Right atrium auricular region (tissue), 2 donors: Measurements from ENCODE around the gene HCFC1R1. TPM values are rescaled to one million over a fixed set of nuclear protein-coding genes. Genes with fewer than 3 reads are reported as not detected.

Source experiments
- DNase-seq: peaks from one replicate; pipeline ENCODE4 v3.0.0-alpha.2; 2019; ENCODE audit warnings: low spot score
- H3K27ac ChIP-seq, 2 donors: fragments of 200-600 bp; sonication (generic); 1 replicate in 1 of 2; 2 replicates in 1 of 2; pipeline ENCODE4 v1.5.1; 2016 to 2019
- H3K27me3 ChIP-seq, 2 donors: fragments of 200-600 bp; sonication (generic); one replicate each; pipeline versions ENCODE4 v1.5.1 to v1.6.0; 2017 to 2019
- H3K36me3 ChIP-seq: fragments of 200-600 bp; sonication (generic); one replicate; pipeline ENCODE4 v1.5.1; 2016
- H3K4me1 ChIP-seq, 2 donors: fragments of 200-600 bp; sonication (generic); one replicate each; pipeline versions ENCODE4 v1.5.1 to v1.6.0; 2017 to 2019
- H3K4me3 ChIP-seq, 2 donors: fragments of 200-600 bp; sonication (generic); 1 replicate in 1 of 2; 2 replicates in 1 of 2; pipeline ENCODE4 v1.5.1; 2017 to 2019; ENCODE audit warnings: mild to moderate bottlenecking in 1 of 2, moderate library complexity in 1 of 2
- H3K9me3 ChIP-seq, 2 donors: fragments of 200-600 bp; sonication (generic); one replicate each; pipeline ENCODE4 v1.5.1; 2019
- total RNA-seq, 2 donors: library from RNA; depleted of rRNA; stranded (reverse); fragments of >200 nt; gene quantifications; one replicate each; pipeline ENCODE4 v1.1.0, GENCODE V29; 2016
- TF ChIP-seq, protein P1 (sequence below), 2 donors: fragments of 200-600 bp; sonication (generic); IDR thresholded peaks; one replicate each; pipeline ENCODE4 v1.5.1; 2019; ENCODE audit warnings: antibody characterized with exemption in 2 of 2

Gene HCFC1R1
- total RNA-seq, 2 donors from 2014 or later = 22.5 to 33.1 TPM

DNA sequence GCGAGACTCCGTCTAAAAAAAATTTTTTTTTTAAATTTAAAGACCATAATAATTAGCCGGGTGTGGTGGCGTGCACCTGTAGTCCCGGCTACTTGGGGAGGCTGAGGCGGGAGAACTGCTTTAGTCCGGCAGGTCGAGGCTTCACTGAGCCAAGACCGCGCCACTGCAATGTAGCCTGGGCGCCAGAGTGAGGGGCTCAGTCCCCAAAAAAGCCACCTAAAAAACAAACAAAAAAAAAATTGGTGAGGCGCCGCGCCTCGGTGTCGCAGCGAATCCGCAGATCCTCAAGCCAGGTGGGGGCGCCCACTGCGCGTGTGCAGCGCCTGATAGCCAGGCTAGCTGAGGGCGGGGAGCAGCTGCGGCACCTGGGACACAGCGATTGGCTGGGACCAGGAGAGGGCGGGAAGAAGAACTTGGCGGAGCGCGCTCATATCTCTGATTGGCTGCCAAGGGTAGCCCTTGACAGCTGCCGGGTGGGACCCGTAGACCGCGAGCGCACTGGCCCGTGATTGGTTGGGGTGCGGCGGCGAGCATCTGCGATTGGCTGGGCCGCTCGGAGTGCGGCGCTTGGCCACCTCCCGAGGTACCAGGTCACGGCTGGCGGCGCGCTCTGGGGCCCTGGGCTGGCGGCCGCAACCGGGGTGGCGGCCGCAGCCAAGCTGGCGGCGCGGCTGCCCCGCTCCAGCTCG lies 20.0 kb downstream of the HCFC1R1 start:
- peak overlapping the region in 1 of 2 donors; percentile 27 for H3K4me3 ChIP-seq
- peak; percentile 96 for DNase-seq
- H3K27me3 ChIP-seq = peaks cover 0 to 13% of the 10 kb centered on the region in 2 donors
- H3K4me1 ChIP-seq = peaks cover 0 to 5% of the 10 kb centered on the region in 2 donors
- no peaks in the 10 kb centered on the region for H3K9me3 ChIP-seq
- TF ChIP-seq, protein P1, sequence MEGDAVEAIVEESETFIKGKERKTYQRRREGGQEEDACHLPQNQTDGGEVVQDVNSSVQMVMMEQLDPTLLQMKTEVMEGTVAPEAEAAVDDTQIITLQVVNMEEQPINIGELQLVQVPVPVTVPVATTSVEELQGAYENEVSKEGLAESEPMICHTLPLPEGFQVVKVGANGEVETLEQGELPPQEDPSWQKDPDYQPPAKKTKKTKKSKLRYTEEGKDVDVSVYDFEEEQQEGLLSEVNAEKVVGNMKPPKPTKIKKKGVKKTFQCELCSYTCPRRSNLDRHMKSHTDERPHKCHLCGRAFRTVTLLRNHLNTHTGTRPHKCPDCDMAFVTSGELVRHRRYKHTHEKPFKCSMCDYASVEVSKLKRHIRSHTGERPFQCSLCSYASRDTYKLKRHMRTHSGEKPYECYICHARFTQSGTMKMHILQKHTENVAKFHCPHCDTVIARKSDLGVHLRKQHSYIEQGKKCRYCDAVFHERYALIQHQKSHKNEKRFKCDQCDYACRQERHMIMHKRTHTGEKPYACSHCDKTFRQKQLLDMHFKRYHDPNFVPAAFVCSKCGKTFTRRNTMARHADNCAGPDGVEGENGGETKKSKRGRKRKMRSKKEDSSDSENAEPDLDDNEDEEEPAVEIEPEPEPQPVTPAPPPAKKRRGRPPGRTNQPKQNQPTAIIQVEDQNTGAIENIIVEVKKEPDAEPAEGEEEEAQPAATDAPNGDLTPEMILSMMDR (IDR thresholded peaks at IDR 0.05) = peak; percentile 16 to 76
- H3K27ac ChIP-seq = no peak overlapping the region
- no peaks in the 10 kb centered on the region for H3K36me3 ChIP-seq

DNA sequence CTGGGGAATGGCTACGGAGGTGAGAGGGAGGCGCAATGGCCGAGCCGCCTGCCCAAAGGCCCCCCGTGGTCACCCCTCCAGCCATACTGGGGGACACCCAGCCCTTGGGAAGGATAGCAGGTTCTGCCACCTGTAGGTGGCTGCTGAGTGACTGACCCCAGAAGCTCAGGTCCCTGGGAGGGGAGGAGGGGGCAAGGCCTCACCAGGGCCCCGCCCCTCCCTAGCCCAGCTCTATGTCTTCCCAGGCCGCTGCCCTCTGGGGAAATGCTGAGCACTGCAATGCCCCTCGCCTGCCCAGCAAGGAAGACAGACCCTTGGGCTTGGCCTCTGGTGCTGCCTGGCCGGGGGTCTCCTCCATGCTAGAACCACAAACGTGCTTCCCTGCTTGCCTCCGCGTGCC lies 22.4 kb downstream of the HCFC1R1 start:
- Histone ChIP-seq H3K27me3 (peaks cover 0 to 6% of the 10 kb centered on the region in 2 donors), H3K36me3 (no peaks in the 10 kb centered on the region), H3K4me1 (peaks cover 0 to 5% of the 10 kb centered on the region in 2 donors), H3K27ac (no peak overlapping the region), H3K4me3 (no peak overlapping the region), H3K9me3 (no peaks in the 10 kb centered on the region)
- TF ChIP-seq, protein P1 (IDR thresholded peaks at IDR 0.05) = no peak
- DNase-seq = no peak

DNA sequence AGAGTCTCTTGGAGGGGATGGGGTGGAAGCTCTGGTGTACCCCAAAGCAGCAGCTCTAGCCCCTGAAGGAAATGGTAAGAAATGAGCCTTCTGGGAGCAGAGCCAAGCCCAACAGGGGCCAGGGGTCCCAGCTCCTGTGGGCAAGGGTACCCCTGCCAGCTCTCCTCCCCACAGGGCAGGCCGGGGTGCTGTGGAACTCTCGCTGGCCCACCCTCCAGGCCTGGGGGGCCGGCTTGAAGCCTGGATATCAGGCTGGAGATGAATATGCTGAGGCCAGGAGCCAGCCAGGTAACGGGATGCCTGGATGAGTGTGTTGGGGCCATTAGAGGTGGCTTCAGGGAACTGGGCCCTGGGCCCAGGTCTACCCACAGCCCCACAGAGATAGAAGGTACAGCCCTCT lies 23.2 kb downstream of the HCFC1R1 start:
- no peaks in the 10 kb centered on the region for H3K36me3 ChIP-seq
- no peaks in the 10 kb centered on the region for H3K27me3 ChIP-seq
- peaks cover 0 to 5% of the 10 kb centered on the region in 2 donors for H3K4me1 ChIP-seq
- TF ChIP-seq, protein P1 (IDR thresholded peaks at IDR 0.05) = no peak
- H3K4me3 ChIP-seq = no peak overlapping the region
- no peak overlapping the region for H3K27ac ChIP-seq
- H3K9me3 ChIP-seq = no peaks in the 10 kb centered on the region
- no peak for DNase-seq

DNA sequence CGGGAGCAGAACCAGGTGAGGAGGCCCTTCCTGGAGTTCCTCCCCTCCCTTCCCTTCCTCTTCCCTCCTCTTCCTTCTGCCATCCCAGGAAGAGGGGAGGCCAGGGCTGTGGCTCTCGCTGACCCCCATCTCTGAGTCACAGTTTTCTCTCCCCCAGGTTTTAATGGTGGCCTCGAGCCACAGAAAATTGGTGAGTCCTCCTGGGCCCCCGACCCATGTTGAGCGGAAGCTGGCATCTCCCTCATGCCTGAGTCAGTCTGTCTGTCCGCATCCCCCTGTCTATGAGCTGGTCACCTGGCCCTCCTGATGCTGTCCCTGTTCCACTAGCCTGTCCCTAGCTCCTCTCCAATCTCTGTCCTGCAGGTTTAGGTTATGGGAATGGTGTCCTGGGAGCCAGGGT lies 23.8 kb downstream of the HCFC1R1 start:
- peaks cover 0 to 3% of the 10 kb centered on the region in 2 donors for H3K4me1 ChIP-seq
- no peaks in the 10 kb centered on the region for H3K9me3 ChIP-seq
- no peak for DNase-seq
- TF ChIP-seq, protein P1 (IDR thresholded peaks at IDR 0.05) = no peak
- no peak overlapping the region for H3K27ac ChIP-seq
- no peaks in the 10 kb centered on the region for H3K27me3 ChIP-seq
- H3K36me3 ChIP-seq = no peaks in the 10 kb centered on the region
- H3K4me3 ChIP-seq = no peak overlapping the region

DNA sequence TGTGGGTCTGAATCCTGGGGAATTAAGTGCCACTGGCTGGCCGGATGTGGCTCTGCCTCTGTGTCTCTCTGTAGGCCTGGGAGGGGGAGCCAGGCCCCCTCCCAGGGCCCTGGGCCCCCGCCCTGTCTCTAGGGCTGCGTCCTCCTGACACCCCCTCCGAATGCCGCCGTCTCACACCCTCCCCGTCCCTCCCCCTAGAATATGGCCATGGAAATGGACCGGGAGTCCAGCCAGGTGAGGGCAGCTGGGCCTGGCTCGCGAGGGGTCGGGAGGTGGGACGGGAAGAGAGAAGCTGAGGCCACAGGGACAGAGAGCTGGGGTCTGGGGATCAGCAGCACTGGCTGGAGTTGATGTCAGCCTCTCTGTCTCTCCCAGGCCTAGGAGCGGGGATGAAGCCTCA lies 27.4 kb downstream of the HCFC1R1 start:
- H3K9me3 ChIP-seq = no peaks in the 10 kb centered on the region
- TF ChIP-seq, protein P1 (IDR thresholded peaks at IDR 0.05) = no peak
- no peaks in the 10 kb centered on the region for H3K4me1 ChIP-seq
- H3K36me3 ChIP-seq = no peaks in the 10 kb centered on the region
- DNase-seq = no peak
- no peak overlapping the region for H3K27ac ChIP-seq
- no peaks in the 10 kb centered on the region for H3K27me3 ChIP-seq
- H3K4me3 ChIP-seq = no peak overlapping the region
